Measurements from ENCODE around the gene BEND7.
A peak's percentile ranks its signal among the peaks of the same experiment; 100 is the strongest.
"Not testable (repeated sequence)": the region's sequence is repeated elsewhere in the genome, so short reads cannot be mapped to it uniquely, and the experiment has no call there.

Gene BEND7, protein sequence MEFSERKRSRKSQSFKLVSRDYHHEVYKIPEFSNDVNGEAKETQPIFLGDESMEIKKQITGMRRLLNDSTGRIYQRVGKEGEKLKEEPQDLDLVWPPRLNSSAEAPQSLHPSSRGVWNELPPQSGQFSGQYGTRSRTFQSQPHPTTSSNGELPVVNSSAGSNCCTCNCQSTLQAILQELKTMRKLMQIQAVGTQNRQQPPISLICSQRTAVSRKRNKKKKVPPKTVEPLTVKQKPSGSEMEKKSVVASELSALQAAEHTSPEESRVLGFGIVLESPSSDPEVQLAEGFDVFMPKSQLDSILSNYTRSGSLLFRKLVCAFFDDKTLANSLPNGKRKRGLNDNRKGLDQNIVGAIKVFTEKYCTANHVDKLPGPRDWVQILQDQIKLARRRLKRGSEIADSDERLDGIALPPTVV

DNA sequence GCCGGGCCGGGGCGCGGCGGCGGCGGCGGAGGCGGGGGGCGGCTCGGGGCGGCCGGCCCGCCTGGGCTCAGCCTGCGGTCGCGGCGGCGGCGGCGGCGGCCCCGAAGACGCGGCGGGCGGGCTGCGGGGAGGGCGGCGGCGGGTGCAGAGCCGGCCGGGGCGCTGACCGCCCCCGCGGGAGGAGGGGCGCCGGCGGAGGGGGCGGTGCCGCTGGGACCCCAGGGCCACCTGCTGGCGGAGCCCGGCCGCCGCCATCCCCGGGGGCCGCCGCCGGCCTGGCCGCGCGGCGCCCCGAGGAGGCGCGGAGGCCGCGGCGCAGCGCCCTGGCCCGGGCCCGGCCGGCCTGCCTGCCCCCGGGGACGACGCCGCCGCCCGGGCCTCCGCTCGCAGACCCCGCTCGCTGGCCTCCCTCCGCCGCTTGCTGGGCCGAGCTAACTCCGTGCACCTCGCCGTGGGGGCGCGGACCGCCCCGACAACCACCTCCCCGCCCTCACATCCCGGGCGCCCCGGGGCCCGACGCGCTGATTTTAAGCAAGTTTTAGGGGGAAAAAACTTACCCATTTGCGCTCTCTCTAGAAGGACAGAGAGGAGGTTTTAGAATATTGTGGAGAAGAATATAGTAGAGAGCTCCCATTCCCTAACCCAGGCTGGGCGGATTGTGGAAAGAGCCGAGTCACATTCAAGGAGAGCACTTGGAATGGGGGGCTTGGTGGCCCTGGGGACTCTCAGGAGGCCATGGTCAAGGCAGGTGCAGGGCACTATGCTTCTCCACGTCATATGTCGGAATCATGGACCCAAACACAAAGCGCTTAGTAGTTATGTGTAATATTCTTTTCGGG lies at the start of gene BEND7:
TSS of gene BEND7 (minus strand) at position 140 of the 839 bp plus-strand sequence. CDS start 481 bp downstream, outside the sequence.
- DNase-seq: peak in 1 of 58 donors; percentile 19

- no peak for DNase-seq
Observed at GRCh38 chr10:13573960-13574359, 45.1 kb upstream of the BEND7 start.

- DNase-seq: no peak
Observed at GRCh38 chr10:13571541-13571940, 42.7 kb upstream of the BEND7 start.

DNA sequence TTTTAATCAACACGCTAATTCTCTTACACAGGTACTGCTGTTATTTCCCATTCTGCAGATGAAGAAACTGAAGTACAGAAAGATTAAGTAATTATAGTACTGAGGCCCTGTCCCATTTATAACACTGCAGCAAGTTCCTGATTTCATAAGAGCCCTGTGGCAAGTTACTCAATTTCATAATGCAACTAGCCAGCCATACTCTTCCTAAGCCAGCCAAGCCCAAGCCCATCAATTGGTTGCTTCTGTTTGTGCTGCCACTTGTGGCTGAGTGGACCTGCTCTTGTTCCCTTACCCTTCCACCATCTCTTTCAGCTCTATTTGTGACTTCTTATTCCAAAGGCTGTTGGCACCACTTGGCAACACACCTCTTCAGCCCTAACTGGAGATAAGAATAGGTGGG lies 38.2 kb upstream of the BEND7 start:
- no peak for DNase-seq

DNA sequence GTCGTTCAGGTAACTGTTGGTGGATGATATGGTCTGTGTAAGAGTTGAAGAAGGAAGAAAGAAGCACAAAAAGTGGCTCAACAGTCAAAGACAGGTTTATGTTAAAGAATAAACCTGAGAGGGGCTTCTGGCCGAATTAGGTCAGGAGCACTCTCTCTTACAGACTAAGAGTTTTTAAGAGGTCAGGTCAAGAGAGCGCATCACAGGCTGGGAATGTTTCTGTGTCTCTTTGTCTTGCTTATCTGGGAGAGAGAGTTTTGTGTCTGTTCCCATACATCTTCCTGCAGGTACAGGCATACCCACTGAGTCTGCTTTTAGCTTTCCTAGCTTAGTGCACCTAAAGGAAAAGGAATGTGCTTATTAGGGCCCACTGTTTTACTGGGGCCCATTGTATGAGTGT lies 35.8 kb upstream of the BEND7 start:
- DNase-seq: no peak

GRCh38 chr10:13563481-13564445 lies 34.9 kb upstream of the BEND7 start:
- DNase-seq: no peak

GRCh38 chr10:13560597-13560996 lies 31.8 kb upstream of the BEND7 start:
- no peak for DNase-seq

- DNase-seq: no peak
Observed at GRCh38 chr10:13559124-13559700, 30.4 kb upstream of the BEND7 start.

DNA sequence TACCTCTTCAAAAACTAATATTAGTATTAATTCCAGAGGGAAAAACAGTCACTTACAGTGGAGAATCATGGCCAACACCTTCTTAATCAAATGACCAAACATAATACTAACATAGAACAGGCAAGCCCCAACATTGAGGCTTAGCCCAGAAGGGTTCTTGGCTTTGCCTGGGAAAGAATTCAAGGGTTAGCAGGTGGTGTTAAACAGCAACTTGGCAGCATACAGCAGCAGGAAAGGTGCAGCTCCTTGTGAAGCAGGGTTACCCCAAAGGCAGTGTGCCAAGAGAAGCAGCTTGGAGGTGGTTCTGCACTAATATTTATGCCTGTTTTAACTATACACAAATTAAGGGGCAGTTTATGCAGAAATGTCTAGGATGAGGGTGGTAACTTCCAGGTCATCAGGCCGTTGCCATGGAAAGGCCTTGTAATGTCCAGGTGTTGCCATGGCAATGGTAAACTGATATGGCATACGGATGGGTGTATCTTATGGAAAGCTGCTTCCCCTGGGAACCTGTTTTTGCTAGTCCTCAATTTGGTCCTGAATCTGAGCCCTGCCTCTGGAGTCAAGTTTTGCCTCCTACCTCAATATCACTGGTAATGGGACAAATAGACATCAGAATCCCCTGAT lies 27.2 kb upstream of the BEND7 start:
- DNase-seq: no peak

DNA sequence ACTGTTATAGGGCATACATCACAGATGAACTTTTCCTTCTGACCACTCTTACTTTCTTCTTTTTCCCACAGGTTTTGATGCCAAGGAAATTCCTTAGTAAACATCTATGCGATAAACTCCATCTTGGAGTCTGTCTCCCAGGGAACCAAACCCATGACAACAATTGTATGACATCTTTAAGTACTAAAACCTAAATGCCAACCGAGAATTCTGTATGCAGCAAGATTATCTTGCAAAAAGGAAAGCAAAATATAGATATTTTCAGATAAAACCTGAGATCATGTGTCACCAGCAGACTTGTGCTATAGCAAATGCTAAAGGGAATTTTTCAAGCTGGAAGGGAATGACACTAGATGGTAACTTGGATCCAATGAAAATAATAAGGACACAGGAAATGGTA lies 22.0 kb upstream of the BEND7 start:
- no peak for DNase-seq

GRCh38 chr10:13542533-13542932 lies 13.7 kb upstream of the BEND7 start:
- DNase-seq: no peak

GRCh38 chr10:13537985-13538384 lies 9.2 kb upstream of the BEND7 start:
- DNase-seq: not testable (repeated sequence)

- peak in 6 of 58 donors; percentile 3 to 19 (median 8) for DNase-seq
Observed at GRCh38 chr10:13536674-13537366, 8.0 kb upstream of the BEND7 start.

GRCh38 chr10:13535346-13535745 lies 6.5 kb upstream of the BEND7 start:
- DNase-seq: no peak

DNA sequence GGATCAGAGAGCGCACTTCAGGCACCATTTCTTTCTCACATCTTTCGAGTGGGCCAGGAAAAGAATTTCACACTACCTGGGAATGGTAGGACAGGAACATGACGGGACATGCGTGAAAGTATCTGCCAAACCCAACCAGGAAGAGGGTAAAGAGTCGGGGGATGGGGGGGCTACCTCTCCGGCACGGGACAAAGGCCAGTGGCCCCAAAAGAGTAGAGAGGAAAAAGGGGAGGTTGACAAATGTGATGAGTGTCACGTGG lies 830 bp upstream of the BEND7 start:
- DNase-seq: no peak

DNA sequence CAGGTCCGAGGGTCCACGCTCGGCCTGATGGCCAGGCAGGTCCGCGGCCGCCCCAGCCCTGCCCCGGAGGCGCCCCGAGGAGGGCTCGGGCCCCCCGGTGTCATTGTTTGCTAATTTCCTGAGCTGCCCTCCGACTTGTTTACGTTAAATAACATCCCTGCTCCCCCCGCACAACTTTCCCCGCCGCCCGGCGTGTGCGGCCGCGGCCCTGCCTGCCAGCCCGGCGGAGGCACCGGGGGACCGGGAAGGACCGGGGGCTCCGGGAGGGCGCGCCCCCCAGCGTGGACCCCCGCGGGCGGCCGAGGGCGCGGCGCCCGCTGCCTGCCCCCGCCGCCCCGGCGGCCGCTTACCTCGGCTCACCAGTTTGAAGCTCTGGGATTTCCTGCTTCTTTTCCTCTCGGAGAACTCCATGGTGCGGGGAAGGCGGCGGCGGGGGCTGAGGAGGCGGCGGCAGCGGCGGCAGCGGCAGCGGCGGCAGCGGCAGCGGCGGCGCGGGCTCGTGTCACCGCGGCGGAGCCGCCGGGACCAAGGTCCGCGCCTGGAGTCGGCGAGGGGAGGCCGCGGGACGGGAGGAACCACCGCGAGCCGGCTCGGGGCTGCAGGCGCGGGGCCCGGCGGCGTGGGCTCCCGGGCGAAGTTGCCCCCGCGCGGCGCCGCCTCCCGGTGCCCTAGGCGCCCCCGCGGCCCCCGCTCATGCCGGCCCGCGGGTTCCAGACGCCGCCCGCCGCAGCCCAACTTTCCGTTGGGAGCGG lies 515 bp downstream of the BEND7 start:
- DNase-seq: peak in 1 of 58 donors; percentile 24

DNA sequence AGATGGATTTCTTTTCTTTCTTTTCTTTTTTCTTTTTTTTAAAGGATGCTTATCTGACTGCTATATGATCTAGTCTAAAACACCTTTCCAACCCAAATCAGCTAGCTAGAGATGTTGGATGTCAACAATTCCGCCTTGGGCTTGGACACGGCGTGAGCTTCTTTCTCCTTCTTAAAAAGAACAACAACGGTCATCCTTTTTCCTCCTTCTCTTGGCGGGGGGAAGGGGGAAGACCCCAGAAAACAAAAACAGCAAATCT lies 1.0 kb downstream of the BEND7 start:
- no peak for DNase-seq

GRCh38 chr10:13526948-13527863 lies 1.6 kb downstream of the BEND7 start:
- no peak for DNase-seq
